H9 (cell line): ENCODE measurements around the gene OR5AN1. TPM values are rescaled to one million over a fixed set of nuclear protein-coding genes. Genes with fewer than 3 reads are reported as not detected.

ENCODE experiments used
- DNase-seq: peaks from one replicate; pipeline ENCODE4 v3.0.0-alpha.2; 2017
- H2AFZ ChIP-seq: one replicate; pipeline ENCODE4 v1.6.1; 2013; ENCODE audit warnings: mild to moderate bottlenecking, low read length, control low read depth, moderate library complexity
- H2AK5ac ChIP-seq: 2 replicates; pipeline ENCODE4 v1.6.1; 2013; ENCODE audit warnings: low read length, control low read depth, mixed read lengths; ENCODE audit not compliant: insufficient read length
- H2BK120ac ChIP-seq: one replicate; pipeline ENCODE4 v1.6.1; 2013; ENCODE audit warnings: low read depth, mild to moderate bottlenecking, low read length, control low read depth, inconsistent platforms; ENCODE audit not compliant: poor library complexity, severe bottlenecking
- H2BK12ac ChIP-seq: 2 replicates; pipeline ENCODE4 v1.6.1; 2013; ENCODE audit warnings: low read length, control low read depth, mixed read lengths, low read depth; ENCODE audit not compliant: insufficient read length
- H2BK15ac ChIP-seq: 2 replicates; pipeline ENCODE4 v1.6.1; 2013; ENCODE audit warnings: low read depth, low read length, control low read depth
- H2BK20ac ChIP-seq: one replicate; pipeline ENCODE4 v1.6.1; 2013; ENCODE audit warnings: low read depth, mild to moderate bottlenecking, low read length, control low read depth, inconsistent platforms; ENCODE audit not compliant: poor library complexity, severe bottlenecking
- H2BK5ac ChIP-seq: 2 replicates; pipeline ENCODE4 v1.6.1; 2013; ENCODE audit warnings: low read length, control low read depth, mixed read lengths; ENCODE audit not compliant: insufficient read length
- H3K14ac ChIP-seq: 2 replicates; pipeline ENCODE4 v1.6.1; 2013; ENCODE audit warnings: low read length, control low read depth; ENCODE audit not compliant: insufficient read depth
- H3K18ac ChIP-seq: 2 replicates; pipeline ENCODE4 v1.6.1; 2013; ENCODE audit warnings: low read depth, mild to moderate bottlenecking, mixed read lengths, low read length, control low read depth; ENCODE audit not compliant: insufficient read length
- H3K23ac ChIP-seq: 2 replicates; pipeline ENCODE4 v1.6.1; 2013; ENCODE audit warnings: low read length, control low read depth, mixed read lengths, low read depth; ENCODE audit not compliant: insufficient read length
- H3K23me2 ChIP-seq: 2 replicates; pipeline ENCODE4 v1.6.1; 2013; ENCODE audit warnings: low read depth, mild to moderate bottlenecking, mixed read lengths, low read length, control low read depth; ENCODE audit not compliant: insufficient read length, poor library complexity, severe bottlenecking
- H3K27ac ChIP-seq: 2 replicates; pipeline ENCODE4 v1.5.1; 2013; ENCODE audit warnings: low read length, control low read depth, mixed read lengths, low read depth; ENCODE audit not compliant: insufficient read length
- H3K27me3 ChIP-seq: 2 replicates; pipeline ENCODE4 v1.6.1; 2013; ENCODE audit warnings: low read length, control low read depth, inconsistent platforms; ENCODE audit not compliant: insufficient read depth
- H3K4ac ChIP-seq: 2 replicates; pipeline ENCODE4 v1.6.1; 2013; ENCODE audit warnings: low read depth, mild to moderate bottlenecking, control low read depth, inconsistent platforms, low read length, moderate library complexity
- H3K4me1 ChIP-seq: 2 replicates; pipeline ENCODE4 v1.6.1; 2013; ENCODE audit warnings: low read length, control low read depth, inconsistent platforms; ENCODE audit not compliant: insufficient read depth
- H3K4me2 ChIP-seq: 2 replicates; pipeline ENCODE4 v1.6.1; 2013; ENCODE audit warnings: low read length, control low read depth, mixed read lengths; ENCODE audit not compliant: insufficient read length, insufficient read depth
- H3K56ac ChIP-seq: 2 replicates; pipeline ENCODE4 v1.6.1; 2013; ENCODE audit warnings: low read depth, mild to moderate bottlenecking, mixed read lengths, low read length, control low read depth; ENCODE audit not compliant: insufficient read length
- H3K79me1 ChIP-seq: 2 replicates; pipeline ENCODE4 v1.6.1; 2013; ENCODE audit warnings: low read depth, mild to moderate bottlenecking, moderate library complexity, low read length, control low read depth, inconsistent platforms; ENCODE audit not compliant: insufficient read depth, poor library complexity, severe bottlenecking
- H3K79me2 ChIP-seq: 2 replicates; pipeline ENCODE4 v1.6.1; 2013; ENCODE audit warnings: low read length, control low read depth, inconsistent platforms; ENCODE audit not compliant: insufficient read depth
- H3K9ac ChIP-seq: 2 replicates; pipeline ENCODE4 v1.6.1; 2013; ENCODE audit warnings: low read length, control low read depth, mixed read lengths; ENCODE audit not compliant: insufficient read length; ENCODE audit errors: extremely low read depth
- H3K9me3 ChIP-seq: one replicate; pipeline ENCODE4 v1.6.1; 2013; ENCODE audit warnings: low read depth, low read length, inconsistent platforms; ENCODE audit not compliant: control insufficient read depth
- H3T11ph ChIP-seq: one replicate; pipeline ENCODE4 v1.6.1; 2013; ENCODE audit warnings: mild to moderate bottlenecking, low read length, control low read depth, inconsistent platforms
- H4K20me1 ChIP-seq: one replicate; pipeline ENCODE4 v1.6.1; 2013; ENCODE audit not compliant: control insufficient read depth, insufficient read length, insufficient read depth
- H4K5ac ChIP-seq: 2 replicates; pipeline ENCODE4 v1.6.1; 2013; ENCODE audit warnings: low read depth, mild to moderate bottlenecking, mixed read lengths, low read length, control low read depth; ENCODE audit not compliant: insufficient read length
- H4K8ac ChIP-seq: replicated peaks from 2 replicates; pipeline ENCODE4 v1.6.1; 2013; ENCODE audit warnings: low read length, control low read depth, mixed read lengths, low read depth; ENCODE audit not compliant: insufficient read length
- H4K91ac ChIP-seq: 2 replicates; pipeline ENCODE4 v1.6.1; 2013; ENCODE audit warnings: low read depth, mild to moderate bottlenecking, moderate library complexity, mixed read lengths, low read length, control low read depth; ENCODE audit not compliant: insufficient read length
- H3K27ac Mint-ChIP-seq, 3 experiments: 2 replicates in 2 of 3; 3 replicates in 1 of 3; pipeline ENCODE4 v1.8.0; 2020 to 2021; ENCODE audit warnings: mixed read lengths in 3 of 3, mild to moderate bottlenecking in 1 of 3, moderate library complexity in 1 of 3
- H3K27me3 Mint-ChIP-seq: 2 replicates; pipeline ENCODE4 v1.8.0; 2021; ENCODE audit warnings: low read depth, mild to moderate bottlenecking, moderate library complexity, mixed read lengths
- H3K36me3 Mint-ChIP-seq, 3 experiments: 2 replicates in 2 of 3; 3 replicates in 1 of 3; pipeline ENCODE4 v1.8.0; 2020 to 2021; ENCODE audit warnings: low read depth in 3 of 3, mixed read lengths in 3 of 3; ENCODE audit not compliant: insufficient read depth in 1 of 3
- H3K4me1 Mint-ChIP-seq, 2 experiments: 2 replicates each; pipeline ENCODE4 v1.8.0; 2020; ENCODE audit warnings: mixed read lengths in 2 of 2
- H3K4me3 Mint-ChIP-seq, 2 experiments: 2 replicates in 1 of 2; 3 replicates in 1 of 2; pipeline ENCODE4 v1.8.0; 2020 to 2021; ENCODE audit warnings: mild to moderate bottlenecking in 2 of 2, mixed read lengths in 2 of 2, moderate library complexity in 1 of 2
- H3K9me3 Mint-ChIP-seq, 2 experiments: 2 replicates in 1 of 2; 3 replicates in 1 of 2; pipeline ENCODE4 v1.8.0; 2020; ENCODE audit warnings: mild to moderate bottlenecking in 2 of 2, mixed read lengths in 2 of 2, moderate library complexity in 1 of 2
- CTCF ChIP-seq: fragments of 200-600 bp; sonication (generic); conservative IDR thresholded peaks from 3 replicates; pipeline ENCODE4 v1.8.0; 2021; ENCODE audit warnings: antibody characterized with exemption, mild to moderate bottlenecking
- WGBS: extraction: QIAGEN DNeasy Blood & Tissue Kit; methylation state at CpG from one replicate; pipeline ENCODE4 v1.1.7; 2013; ENCODE audit warnings: missing lambda C conversion rate, low lambda C conversion rate, mixed read lengths; ENCODE audit not compliant: insufficient read length; ENCODE audit errors: extremely low coverage; 5-methylcytosine and 5-hydroxymethylcytosine counted together
- total RNA-seq: library from RNA; stranded (reverse); gene quantifications from 2 replicates; pipeline ENCODE4 v1.2.1, GENCODE V29; 2021

Gene OR5AN1
- total RNA-seq, 1 experiment from 2014 or later, result not detected

DNA sequence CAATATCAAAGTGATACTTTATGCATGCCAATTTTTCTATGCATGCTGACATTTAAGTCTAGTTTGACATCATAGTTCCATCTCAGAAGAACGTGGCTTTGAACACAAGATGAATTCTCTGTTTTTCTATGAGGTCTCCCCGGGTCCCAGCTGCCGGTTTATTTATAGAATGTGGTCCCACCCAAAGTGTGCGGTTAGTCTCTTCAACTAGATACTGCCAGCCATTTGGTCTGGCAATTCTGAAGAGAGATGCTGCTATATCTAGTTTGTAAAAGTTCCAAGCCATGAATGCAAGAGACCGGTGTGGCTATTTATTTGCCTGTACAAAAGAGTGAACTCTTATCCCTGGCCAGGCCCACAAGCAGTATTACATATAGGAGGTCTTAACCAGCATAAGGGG is 58.3 kb downstream of the OR5AN1 start:
- H3K9ac ChIP-seq, result no peak overlapping the region
- no peak overlapping the region for H3K18ac ChIP-seq
- H2BK15ac ChIP-seq, result no peak overlapping the region
- H2BK12ac ChIP-seq, result no peak overlapping the region
- H3K9me3 Mint-ChIP-seq, result peaks cover 10 to 14% of the 10 kb centered on the region in 2 experiments
- H3K23ac ChIP-seq, result no peak overlapping the region
- H3K4me1 ChIP-seq, result no peaks in the 10 kb centered on the region
- H3K4me1 Mint-ChIP-seq, result no peaks in the 10 kb centered on the region
- no peak overlapping the region for H2BK5ac ChIP-seq
- H3K36me3 Mint-ChIP-seq, result peaks cover 0 to 2% (median 0%) of the 10 kb centered on the region in 3 experiments; a peak in 1 of 7 replicates
- no peak overlapping the region for H4K91ac ChIP-seq
- no peak overlapping the region for H2AFZ ChIP-seq
- H3K56ac ChIP-seq, result no peak overlapping the region
- H3K4ac ChIP-seq, result no peak overlapping the region
- H3K4me2 ChIP-seq, result no peak overlapping the region
- no peaks in the 10 kb centered on the region for H3K9me3 ChIP-seq
- H3K27me3 Mint-ChIP-seq, result no peaks in the 10 kb centered on the region
- no peaks in the 10 kb centered on the region for H3K79me2 ChIP-seq
- WGBS, result no CpG with 5 or more reads among the region's 5 CpGs
- H2BK120ac ChIP-seq, result no peak overlapping the region
- no peaks in the 10 kb centered on the region for H3K23me2 ChIP-seq
- DNase-seq, result no peak
- TF ChIP-seq CTCF, result no peak
- no peak overlapping the region for H4K8ac ChIP-seq
- H3K14ac ChIP-seq, result no peak overlapping the region
- no peak overlapping the region for H4K5ac ChIP-seq
- no peak overlapping the region for H3T11ph ChIP-seq
- no peaks in the 10 kb centered on the region for H3K79me1 ChIP-seq
- H2AK5ac ChIP-seq, result no peak overlapping the region
- no peak overlapping the region for H3K27ac ChIP-seq
- H4K20me1 ChIP-seq, result no peaks in the 10 kb centered on the region
- H3K27ac Mint-ChIP-seq, result no peak overlapping the region
- no peak overlapping the region for H3K4me3 Mint-ChIP-seq
- no peaks in the 10 kb centered on the region for H3K27me3 ChIP-seq
- H2BK20ac ChIP-seq, result no peak overlapping the region
